ENCODE measurements around the gene DNPEP. TPM values are rescaled to one million over a fixed set of nuclear protein-coding genes. Genes with fewer than 3 reads are reported as not detected.

The DNPEP gene
- total RNA-seq, 1 donor from 2014 or later = 69.9 TPM

DNA sequence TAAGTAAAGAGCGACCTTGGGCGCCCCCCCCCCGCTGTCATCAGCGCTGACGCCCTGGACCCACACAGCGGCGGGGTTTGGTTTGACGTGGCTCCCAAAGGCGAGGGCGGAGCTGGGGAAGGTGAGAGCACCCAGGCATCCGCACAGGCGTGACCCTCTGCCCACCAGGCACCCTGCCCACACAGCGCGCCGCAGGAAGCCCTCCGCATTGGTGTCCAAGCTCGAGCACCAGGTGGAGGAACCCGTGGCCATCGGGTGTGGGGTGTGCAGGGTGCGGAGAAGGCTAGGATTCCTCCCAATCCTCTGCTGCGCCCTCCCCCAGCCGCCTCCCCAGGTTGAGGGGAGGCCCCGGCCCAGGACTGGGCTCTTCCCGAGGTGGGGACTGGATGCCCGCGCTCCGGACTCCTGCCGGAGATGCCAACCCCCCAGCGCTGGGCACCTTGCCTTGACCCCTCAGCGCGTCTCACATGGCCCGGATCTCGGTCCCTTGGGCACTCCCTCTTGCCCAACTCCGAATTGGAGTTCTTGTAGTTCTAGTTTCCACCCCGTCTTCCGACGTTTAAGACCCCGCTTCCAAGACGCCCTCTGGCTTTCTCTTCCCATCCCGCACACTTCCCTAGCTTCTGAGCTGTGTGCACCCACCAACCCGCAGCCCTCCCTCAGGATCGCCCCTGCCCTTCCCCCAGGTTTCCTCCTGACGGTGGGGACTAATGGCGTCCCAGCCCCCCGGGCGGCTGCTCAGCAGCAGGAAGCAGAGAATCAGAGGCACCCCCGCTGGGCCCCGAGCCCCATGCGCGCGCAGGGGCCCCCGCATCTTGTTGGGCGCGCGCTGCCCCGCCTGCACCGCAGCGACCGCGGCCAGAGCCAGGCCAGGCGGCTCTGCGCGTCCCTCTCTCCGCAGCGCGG is 29.3 kb downstream of the DNPEP start:
- H3K4me1 ChIP-seq = peaks cover 10% of the 10 kb centered on the region
- TF ChIP-seq CTCF (IDR thresholded peaks at IDR 0.05) = no peak
- H3K9me3 ChIP-seq = no peaks in the 10 kb centered on the region
- DNase-seq = no peak
- no peak overlapping the region for H3K27ac ChIP-seq
- peaks cover 36% of the 10 kb centered on the region for H3K27me3 ChIP-seq
- H3K36me3 ChIP-seq = no peaks in the 10 kb centered on the region
- peak; percentile 12 for ATAC-seq
- intact Hi-C loops (cut with DNase I) = no loop called here
- peak overlapping the region; percentile 10 for H3K4me3 ChIP-seq

- H3K4me3 ChIP-seq = no peak overlapping the region
- no peaks in the 10 kb centered on the region for H3K36me3 ChIP-seq
- H3K4me1 ChIP-seq = peaks cover 10% of the 10 kb centered on the region
- TF ChIP-seq CTCF (IDR thresholded peaks at IDR 0.05) = no peak
- intact Hi-C loops (cut with DNase I) = no loop called here
- H3K27me3 ChIP-seq = peaks cover 36% of the 10 kb centered on the region
- ATAC-seq = peak; percentile 79
- H3K9me3 ChIP-seq = no peaks in the 10 kb centered on the region
- H3K27ac ChIP-seq = no peak overlapping the region
- DNase-seq = no peak
Measured at GRCh38 chr2:219356834-219357233, 30.9 kb downstream of the DNPEP start.

DNA sequence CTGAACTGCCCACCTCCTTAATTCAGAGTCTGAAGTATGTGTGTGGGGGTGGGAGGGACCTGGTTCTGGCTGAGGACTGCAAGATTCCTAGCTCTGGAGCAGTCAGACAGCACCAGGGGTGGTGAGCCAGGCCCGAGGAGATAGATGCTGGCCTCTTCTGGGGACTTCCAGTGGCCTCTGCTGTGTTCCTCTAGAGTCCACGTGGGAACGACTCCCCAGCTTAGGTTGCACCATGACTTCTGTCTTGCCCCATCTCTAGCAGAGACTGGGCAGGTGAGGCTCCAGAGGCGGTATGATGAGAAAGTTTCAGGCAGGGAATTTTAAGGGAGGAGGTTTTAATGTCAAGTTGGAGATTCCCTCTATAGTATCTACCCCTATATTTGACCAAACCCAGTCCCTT is 33.1 kb downstream of the DNPEP start:
- H3K36me3 ChIP-seq = no peaks in the 10 kb centered on the region
- ATAC-seq (no peak), DNase-seq (no peak)
- intact Hi-C loops (cut with DNase I) = no loop called here
- H3K27ac ChIP-seq = no peak overlapping the region
- no peaks in the 10 kb centered on the region for H3K9me3 ChIP-seq
- peaks cover 10% of the 10 kb centered on the region for H3K4me1 ChIP-seq
- peaks cover 35% of the 10 kb centered on the region for H3K27me3 ChIP-seq
- no peak for TF ChIP-seq CTCF (IDR thresholded peaks at IDR 0.05)
- H3K4me3 ChIP-seq = no peak overlapping the region

DNA sequence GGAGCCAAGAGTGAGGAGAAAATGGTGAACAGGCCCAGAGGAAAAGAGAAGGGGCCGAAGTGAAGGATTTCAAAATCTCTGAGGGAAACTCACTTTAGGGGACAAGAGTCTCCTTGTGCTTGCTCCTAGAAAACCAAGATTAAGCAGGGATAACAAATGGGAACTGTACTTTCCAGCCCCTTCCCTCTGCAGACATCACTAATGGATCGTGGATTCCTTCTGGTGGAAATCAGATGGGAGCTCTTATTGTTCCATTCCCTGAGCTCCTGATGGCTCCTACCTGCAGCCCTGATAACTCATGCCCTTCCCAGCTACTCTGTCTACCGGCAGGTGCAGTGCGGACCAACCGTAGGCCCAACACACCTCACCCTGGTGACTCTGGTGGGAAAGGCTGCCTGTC is 34.6 kb downstream of the DNPEP start:
- intact Hi-C loops (cut with DNase I) = no loop called here
- Histone ChIP-seq H3K27ac (no peak overlapping the region), H3K27me3 (peaks cover 27% of the 10 kb centered on the region), H3K4me1 (peaks cover 3% of the 10 kb centered on the region), H3K9me3 (no peaks in the 10 kb centered on the region), H3K4me3 (no peak overlapping the region), H3K36me3 (no peaks in the 10 kb centered on the region)
- no peak for ATAC-seq
- no peak for DNase-seq
- TF ChIP-seq CTCF (IDR thresholded peaks at IDR 0.05) = no peak

DNA sequence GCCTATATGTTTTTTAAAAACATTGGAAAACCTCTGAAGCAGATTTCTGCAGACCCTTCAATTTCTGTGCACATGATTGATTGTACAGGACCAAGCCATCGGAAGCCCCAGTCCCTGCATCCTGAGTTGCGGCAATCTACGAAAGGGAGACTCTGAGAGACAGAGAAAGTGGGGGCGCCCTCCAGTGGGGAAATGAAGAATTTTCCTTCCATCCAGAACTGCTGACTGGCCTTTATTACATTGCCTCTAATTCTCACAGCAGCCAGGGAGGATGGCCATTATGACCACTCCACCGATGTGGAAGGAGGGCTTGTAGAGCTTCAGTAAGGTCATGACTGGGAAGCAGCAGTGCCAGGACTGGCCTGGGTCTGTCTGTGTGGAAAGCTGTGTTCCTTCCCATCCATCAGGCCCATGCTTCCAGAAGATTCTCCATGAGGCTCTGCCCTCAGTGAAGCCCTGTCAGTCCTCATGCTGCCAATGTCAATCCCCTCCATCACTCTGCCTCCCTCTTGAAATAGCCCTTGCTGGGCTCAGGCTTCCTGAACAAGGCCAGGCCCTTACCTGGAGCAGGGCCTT is 35.2 kb downstream of the DNPEP start:
- TF ChIP-seq CTCF (IDR thresholded peaks at IDR 0.05) = peak; percentile 65
- DNase-seq = no peak

More for the DNA sequence above, 35.2 kb downstream of the DNPEP start:
- no peaks in the 10 kb centered on the region for H3K9me3 ChIP-seq
- H3K4me3 ChIP-seq = no peak overlapping the region
- peak; percentile 83 for ATAC-seq
- no peaks in the 10 kb centered on the region for H3K4me1 ChIP-seq
- H3K27me3 ChIP-seq = peaks cover 21% of the 10 kb centered on the region
- no peaks in the 10 kb centered on the region for H3K36me3 ChIP-seq
- no peak overlapping the region for H3K27ac ChIP-seq
- intact Hi-C loops (cut with DNase I) = no loop called here

Measured in upper lobe of right lung (tissue), 1 donor.